GM18519 (cell line): ENCODE data around the gene GSG1.
"Not testable (repeated sequence)": the region's sequence is repeated elsewhere in the genome, so short reads cannot be mapped to it uniquely, and the experiment has no call there.

Source experiments
- ATAC-seq: cut with Tn5 transposase; IDR thresholded peaks from one replicate; pipeline ENCODE4 v1.9.1; 2021; ENCODE audit warnings: mild to moderate bottlenecking, moderate library complexity; ENCODE audit not compliant: unreplicated experiment, low FRiP score

Gene GSG1

GRCh38 chr12:13093848-13094220 is 9.6 kb downstream of the GSG1 start:
- no peak for ATAC-seq

- ATAC-seq = no peak
These were observed 10.1 kb downstream of the GSG1 start for GRCh38 chr12:13093191-13093847.

- no peak for ATAC-seq
These were observed 11.6 kb downstream of the GSG1 start for GRCh38 chr12:13091832-13092231.

GRCh38 chr12:13090054-13090453 is 13.4 kb downstream of the GSG1 start:
- peak; percentile 46 for ATAC-seq

GRCh38 chr12:13088496-13088895 is 15.0 kb downstream of the GSG1 start:
- ATAC-seq = no peak

GRCh38 chr12:13087766-13088165 is 15.7 kb downstream of the GSG1 start:
- no peak for ATAC-seq

GRCh38 chr12:13085968-13086686 is 17.3 kb downstream of the GSG1 start:
- ATAC-seq = no peak

GRCh38 chr12:13084898-13085640 is 18.4 kb downstream of the GSG1 start:
- ATAC-seq = no peak

GRCh38 chr12:13083638-13084037 is 19.8 kb downstream of the GSG1 start:
- not testable (repeated sequence) for ATAC-seq

GRCh38 chr12:13082861-13083260 is 20.6 kb downstream of the GSG1 start:
- no peak for ATAC-seq

- ATAC-seq = no peak
These were observed 23.2 kb downstream of the GSG1 start for GRCh38 chr12:13080266-13080665.

GRCh38 chr12:13079440-13079906 is 24.0 kb downstream of the GSG1 start:
- no peak for ATAC-seq

GRCh38 chr12:13075786-13076570 is 27.5 kb downstream of the GSG1 start:
- ATAC-seq = no peak

- ATAC-seq = no peak
These were observed 28.4 kb downstream of the GSG1 start for GRCh38 chr12:13075118-13075480.

- ATAC-seq = no peak
These were observed 28.9 kb downstream of the GSG1 start for GRCh38 chr12:13074396-13075117.

- no peak for ATAC-seq
These were observed 30.3 kb downstream of the GSG1 start for GRCh38 chr12:13073173-13073572.

GRCh38 chr12:13071305-13072280 is 31.9 kb downstream of the GSG1 start:
- no peak for ATAC-seq

- ATAC-seq = no peak
These were observed 34.1 kb downstream of the GSG1 start for GRCh38 chr12:13069380-13069779.

- no peak for ATAC-seq
These were observed 36.1 kb downstream of the GSG1 start for GRCh38 chr12:13067322-13067721.
